OCI-LY1 (cell line): ENCODE data around the gene ZSWIM7.

ENCODE experiments used
- H2AFZ ChIP-seq: fragments of 200-600 bp; sonication (generic), shearing (Covaris generic); 2 replicates; pipeline ENCODE4 v1.6.0; 2014; ENCODE audit warnings: antibody characterized with exemption, mild to moderate bottlenecking, low read length
- H3F3A ChIP-seq: fragments of 200-600 bp; sonication (generic), shearing (Covaris generic); 2 replicates; pipeline ENCODE4 v1.6.0; 2014; ENCODE audit warnings: mild to moderate bottlenecking, antibody characterized with exemption, low read length, moderate library complexity; ENCODE audit not compliant: insufficient read depth
- H3K27ac ChIP-seq: fragments of 200-600 bp; sonication (generic); 2 replicates; pipeline ENCODE4 v1.5.1; 2014; ENCODE audit warnings: low read length, mixed run types, mild to moderate bottlenecking, low read depth; ENCODE audit not compliant: poor library complexity, severe bottlenecking
- H3K27me3 ChIP-seq: fragments of 200-600 bp; sonication (generic); 2 replicates; pipeline ENCODE4 v1.6.0; 2014; ENCODE audit warnings: antibody characterized with exemption, mild to moderate bottlenecking, low read length, moderate library complexity; ENCODE audit not compliant: insufficient read depth
- H3K36me3 ChIP-seq: fragments of 200-600 bp; sonication (generic); 2 replicates; pipeline ENCODE4 v1.6.1; 2014; ENCODE audit warnings: mild to moderate bottlenecking, antibody characterized with exemption, low read length, moderate library complexity, mixed read lengths; ENCODE audit not compliant: insufficient read depth
- H3K4me1 ChIP-seq: fragments of 200-600 bp; sonication (generic); 2 replicates; pipeline ENCODE4 v1.5.1; 2014; ENCODE audit warnings: mild to moderate bottlenecking, low read length, moderate library complexity; ENCODE audit not compliant: insufficient read depth, severe bottlenecking
- H3K4me2 ChIP-seq: fragments of 200-600 bp; sonication (generic), shearing (Covaris generic); 2 replicates; pipeline ENCODE4 v1.6.1; 2014; ENCODE audit warnings: low read length
- H3K4me3 ChIP-seq: fragments of 200-600 bp; sonication (generic); 2 replicates; pipeline ENCODE4 v1.5.1; 2014; ENCODE audit warnings: low read length, low read depth, mild to moderate bottlenecking, mixed read lengths; ENCODE audit not compliant: poor library complexity, severe bottlenecking
- H3K79me2 ChIP-seq: fragments of 200-600 bp; shearing (Covaris generic); 2 replicates; pipeline ENCODE4 v1.6.1; 2016; ENCODE audit warnings: mixed run types, low read length, mixed read lengths; ENCODE audit not compliant: insufficient read depth
- H3K9ac ChIP-seq: fragments of 200-600 bp; sonication (generic), shearing (Covaris generic); 2 replicates; pipeline ENCODE4 v1.6.1; 2014; ENCODE audit warnings: mild to moderate bottlenecking, low read length, mixed read lengths
- H3K9me2 ChIP-seq: fragments of 200-600 bp; sonication (generic), shearing (Covaris generic); 2 replicates; pipeline ENCODE4 v1.6.1; 2014; ENCODE audit warnings: low read depth, mild to moderate bottlenecking, low read length, mixed read lengths
- H3K9me3 ChIP-seq: fragments of 200-600 bp; shearing (Covaris generic); 2 replicates; pipeline ENCODE4 v1.6.1; 2014; ENCODE audit warnings: low read length, mixed read lengths
- H4K20me1 ChIP-seq: fragments of 200-600 bp; sonication (generic), shearing (Covaris generic); 2 replicates; pipeline ENCODE4 v1.6.0; 2016; ENCODE audit warnings: mild to moderate bottlenecking, low read length; ENCODE audit not compliant: insufficient read depth
- EZH2 ChIP-seq: fragments of 200-600 bp; sonication (generic), shearing (Covaris generic); IDR thresholded peaks from 2 replicates; pipeline ENCODE4 v1.8.0; 2017; ENCODE audit warnings: borderline replicate concordance, mixed run types, mild to moderate bottlenecking, antibody characterized with exemption, low read length, moderate library complexity, mixed read lengths
- TF ChIP-seq, protein P1 (sequence below): fragments of 200-600 bp; sonication (generic), shearing (Covaris generic); IDR thresholded peaks from 2 replicates; pipeline ENCODE4 v1.5.1; 2017; ENCODE audit warnings: mild to moderate bottlenecking, antibody characterized with exemption, low read length, moderate library complexity, mixed read lengths

ZSWIM7 gene

DNA sequence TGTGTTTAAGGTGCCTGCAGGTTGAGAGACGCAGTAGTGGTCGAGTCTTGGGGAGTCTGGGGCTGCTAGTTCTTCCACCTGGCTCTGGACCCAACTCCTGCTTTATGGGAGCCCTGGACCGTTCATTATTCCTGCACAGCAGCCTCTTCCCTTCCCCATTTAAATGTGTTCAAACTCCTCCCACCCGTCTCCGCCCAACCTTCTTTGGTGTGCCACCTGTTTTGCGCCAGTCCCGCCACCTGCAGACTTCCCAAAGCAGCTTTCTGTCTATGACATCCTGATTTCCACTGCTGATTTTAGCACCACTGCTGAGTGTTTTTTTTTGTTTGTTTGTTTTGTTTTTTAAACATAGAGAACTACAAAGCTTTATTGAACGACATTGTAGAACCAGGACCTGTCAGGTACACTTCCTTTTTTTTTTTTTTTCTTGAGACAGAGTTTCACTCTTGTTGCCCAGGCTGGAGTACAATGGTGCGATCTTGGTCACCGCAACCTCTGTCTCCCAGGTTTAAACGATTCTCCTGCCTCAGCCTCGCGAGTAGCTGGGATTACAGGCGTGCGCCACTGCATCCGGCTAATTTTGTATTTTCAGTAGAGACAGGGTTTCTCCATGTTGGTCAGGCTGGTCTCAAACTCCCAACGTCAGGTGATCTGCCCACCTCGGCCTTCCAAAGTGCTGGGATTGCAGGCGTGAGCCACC lies 41.7 kb downstream of the ZSWIM7 start:
- Histone ChIP-seq H3K9me2 (no peaks in the 10 kb centered on the region), H3K4me1 (no peaks in the 10 kb centered on the region), H3K27ac (no peak overlapping the region), H3K9ac (no peak overlapping the region), H3F3A (no peaks in the 10 kb centered on the region), H3K9me3 (no peaks in the 10 kb centered on the region), H4K20me1 (no peaks in the 10 kb centered on the region), H3K4me3 (no peak overlapping the region), H3K79me2 (no peaks in the 10 kb centered on the region), H2AFZ (no peak overlapping the region), H3K27me3 (peaks cover 9% of the 10 kb centered on the region), H3K36me3 (no peaks in the 10 kb centered on the region), H3K4me2 (no peak overlapping the region)
- TF ChIP-seq, protein P1, sequence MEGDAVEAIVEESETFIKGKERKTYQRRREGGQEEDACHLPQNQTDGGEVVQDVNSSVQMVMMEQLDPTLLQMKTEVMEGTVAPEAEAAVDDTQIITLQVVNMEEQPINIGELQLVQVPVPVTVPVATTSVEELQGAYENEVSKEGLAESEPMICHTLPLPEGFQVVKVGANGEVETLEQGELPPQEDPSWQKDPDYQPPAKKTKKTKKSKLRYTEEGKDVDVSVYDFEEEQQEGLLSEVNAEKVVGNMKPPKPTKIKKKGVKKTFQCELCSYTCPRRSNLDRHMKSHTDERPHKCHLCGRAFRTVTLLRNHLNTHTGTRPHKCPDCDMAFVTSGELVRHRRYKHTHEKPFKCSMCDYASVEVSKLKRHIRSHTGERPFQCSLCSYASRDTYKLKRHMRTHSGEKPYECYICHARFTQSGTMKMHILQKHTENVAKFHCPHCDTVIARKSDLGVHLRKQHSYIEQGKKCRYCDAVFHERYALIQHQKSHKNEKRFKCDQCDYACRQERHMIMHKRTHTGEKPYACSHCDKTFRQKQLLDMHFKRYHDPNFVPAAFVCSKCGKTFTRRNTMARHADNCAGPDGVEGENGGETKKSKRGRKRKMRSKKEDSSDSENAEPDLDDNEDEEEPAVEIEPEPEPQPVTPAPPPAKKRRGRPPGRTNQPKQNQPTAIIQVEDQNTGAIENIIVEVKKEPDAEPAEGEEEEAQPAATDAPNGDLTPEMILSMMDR, result no peak
- no peak for TF ChIP-seq EZH2

DNA sequence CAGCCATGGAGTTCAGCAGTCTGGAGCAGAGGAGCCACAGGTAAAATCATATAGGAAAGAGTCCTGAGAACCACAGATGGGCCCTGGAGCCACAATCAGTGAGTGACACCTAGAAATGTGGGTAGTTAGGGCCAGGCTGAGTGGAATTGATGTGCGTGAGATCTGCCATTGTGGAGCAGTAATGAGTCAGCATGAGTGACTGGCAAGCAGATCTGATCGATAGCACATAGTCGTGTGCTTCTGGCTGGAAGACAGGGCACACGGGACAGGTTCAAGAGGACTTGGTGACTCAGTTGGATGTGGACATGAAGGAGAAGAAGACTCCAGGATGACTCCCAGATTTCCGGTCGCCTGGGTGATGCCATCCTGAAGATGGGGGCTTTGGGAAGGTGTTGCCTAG lies 42.3 kb downstream of the ZSWIM7 start:
- H3K4me1 ChIP-seq, result no peaks in the 10 kb centered on the region
- H3K27me3 ChIP-seq, result peaks cover 9% of the 10 kb centered on the region
- no peaks in the 10 kb centered on the region for H3K36me3 ChIP-seq
- no peaks in the 10 kb centered on the region for H3K79me2 ChIP-seq
- H3F3A ChIP-seq, result no peaks in the 10 kb centered on the region
- H3K9me3 ChIP-seq, result no peaks in the 10 kb centered on the region
- H3K4me3 ChIP-seq, result no peak overlapping the region
- no peaks in the 10 kb centered on the region for H3K9me2 ChIP-seq
- no peaks in the 10 kb centered on the region for H4K20me1 ChIP-seq
- H3K4me2 ChIP-seq, result no peak overlapping the region
- H2AFZ ChIP-seq, result no peak overlapping the region
- TF ChIP-seq, protein P1, result no peak
- no peak for TF ChIP-seq EZH2
- no peak overlapping the region for H3K27ac ChIP-seq
- H3K9ac ChIP-seq, result no peak overlapping the region

DNA sequence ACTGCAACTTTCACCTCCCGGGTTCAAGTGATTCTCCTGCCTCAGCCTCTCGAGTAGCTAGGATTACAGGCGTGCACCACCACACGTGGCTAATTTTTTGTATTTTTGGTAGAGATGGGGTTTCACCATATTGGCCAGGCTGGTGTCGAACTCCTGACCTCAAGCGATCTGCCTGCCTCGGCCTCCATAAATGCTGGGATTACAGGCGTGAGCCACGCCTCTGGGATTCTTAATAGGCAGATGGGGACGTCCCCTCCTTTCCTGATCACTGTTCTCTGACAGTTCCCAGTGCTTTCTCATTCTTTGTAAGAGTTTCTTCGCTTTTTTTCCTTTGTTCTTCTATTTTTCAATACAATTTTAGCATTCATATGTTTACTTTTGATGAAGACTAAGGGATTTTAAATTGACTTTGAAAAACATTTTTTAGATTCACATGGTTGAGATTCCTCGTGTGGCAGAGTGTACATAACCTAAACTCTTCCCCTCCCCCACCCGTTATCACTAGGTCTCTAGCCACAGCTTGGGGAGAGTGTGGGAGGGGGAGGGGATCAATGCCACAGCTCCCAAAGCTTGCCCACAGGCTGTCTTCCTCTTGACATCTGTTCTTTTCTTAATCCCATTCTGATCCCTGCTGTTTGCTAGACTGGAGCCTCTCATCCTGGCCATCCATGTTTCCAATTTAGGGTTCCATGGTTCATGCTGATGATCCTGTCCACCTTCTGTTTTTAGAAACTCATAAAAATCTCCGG lies 43.5 kb downstream of the ZSWIM7 start:
- Histone ChIP-seq H3K4me3 (no peak overlapping the region), H3K27me3 (peaks cover 9% of the 10 kb centered on the region), H3K9me3 (no peaks in the 10 kb centered on the region), H3F3A (no peaks in the 10 kb centered on the region), H3K79me2 (no peaks in the 10 kb centered on the region), H3K9me2 (no peaks in the 10 kb centered on the region), H3K9ac (no peak overlapping the region), H3K4me2 (no peak overlapping the region), H3K36me3 (no peaks in the 10 kb centered on the region), H3K27ac (no peak overlapping the region), H4K20me1 (no peaks in the 10 kb centered on the region), H2AFZ (no peak overlapping the region), H3K4me1 (no peaks in the 10 kb centered on the region)
- TF ChIP-seq, protein P1, result no peak
- no peak for TF ChIP-seq EZH2
